ENCODE data around the gene MLLT1. TPM values are rescaled to one million over a fixed set of nuclear protein-coding genes. Genes with fewer than 3 reads are reported as not detected.

MLLT1 gene
- total and polyA plus RNA-seq, 9 donors = 11.1 to 116 (median 78.4) TPM

DNA sequence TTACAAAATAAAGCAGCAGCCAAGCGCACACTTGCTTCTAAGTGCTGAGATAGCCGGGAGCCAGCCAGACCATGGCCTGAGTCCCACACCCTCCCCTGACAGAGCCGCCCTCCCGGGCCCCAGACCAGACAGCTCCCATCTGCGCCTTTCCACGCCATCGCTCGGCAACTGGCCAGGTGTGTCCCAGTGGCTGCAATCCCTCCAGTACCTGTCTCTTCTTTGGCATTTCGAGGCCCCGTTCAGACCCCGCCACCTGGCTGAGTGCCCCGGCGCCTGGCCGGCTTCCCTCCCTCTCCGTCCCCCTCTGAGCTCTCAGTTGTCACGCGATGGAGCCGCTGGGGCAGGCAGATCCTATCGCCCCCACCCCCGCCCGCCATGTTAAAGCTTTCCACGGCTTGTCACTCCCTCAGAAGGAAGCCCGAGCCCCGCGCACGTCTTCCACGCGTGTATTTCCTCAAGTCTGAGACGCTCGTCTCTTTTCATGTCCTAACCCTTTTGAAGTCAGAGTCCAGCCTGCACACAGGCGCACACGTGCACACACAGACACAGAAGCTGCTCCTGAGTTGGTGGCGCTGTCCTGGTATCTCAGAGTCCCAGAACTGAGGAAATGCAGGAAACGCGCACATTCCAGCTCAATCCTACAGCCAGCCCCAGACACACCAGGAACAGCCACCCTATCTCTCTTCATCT lies 7.9 kb downstream of the MLLT1 start:
- Histone ChIP-seq H3K9me3 (no peaks in the 10 kb centered on the region), H3K27me3 (no peaks in the 10 kb centered on the region), H3K4me1 (ENCODE audit: insufficient read depth) (peaks cover 43% of the 10 kb centered on the region), H3K27ac (peak overlapping the region; percentile 59 to 91), H3K36me3 (no peaks in the 10 kb centered on the region), H3K4me3 (peak overlapping the region; percentile 25)
- intact Hi-C loops (cut with DNase I) = loop anchor here (5.0 to 10.0 kb wide), 3 partner anchors 55 to 217 kb away; partner anchors contain the start of genes ALKBH7 (in 1 of the 4) and PSPN (in 1 of the 4)
- TF ChIP-seq, protein P1, sequence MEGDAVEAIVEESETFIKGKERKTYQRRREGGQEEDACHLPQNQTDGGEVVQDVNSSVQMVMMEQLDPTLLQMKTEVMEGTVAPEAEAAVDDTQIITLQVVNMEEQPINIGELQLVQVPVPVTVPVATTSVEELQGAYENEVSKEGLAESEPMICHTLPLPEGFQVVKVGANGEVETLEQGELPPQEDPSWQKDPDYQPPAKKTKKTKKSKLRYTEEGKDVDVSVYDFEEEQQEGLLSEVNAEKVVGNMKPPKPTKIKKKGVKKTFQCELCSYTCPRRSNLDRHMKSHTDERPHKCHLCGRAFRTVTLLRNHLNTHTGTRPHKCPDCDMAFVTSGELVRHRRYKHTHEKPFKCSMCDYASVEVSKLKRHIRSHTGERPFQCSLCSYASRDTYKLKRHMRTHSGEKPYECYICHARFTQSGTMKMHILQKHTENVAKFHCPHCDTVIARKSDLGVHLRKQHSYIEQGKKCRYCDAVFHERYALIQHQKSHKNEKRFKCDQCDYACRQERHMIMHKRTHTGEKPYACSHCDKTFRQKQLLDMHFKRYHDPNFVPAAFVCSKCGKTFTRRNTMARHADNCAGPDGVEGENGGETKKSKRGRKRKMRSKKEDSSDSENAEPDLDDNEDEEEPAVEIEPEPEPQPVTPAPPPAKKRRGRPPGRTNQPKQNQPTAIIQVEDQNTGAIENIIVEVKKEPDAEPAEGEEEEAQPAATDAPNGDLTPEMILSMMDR (IDR thresholded peaks at IDR 0.05) = no peak
- WGBS, 3 donors = 5 to 9% (median 7%) methylated on average over 34 to 35 of the region's 35 CpGs
- DNase-seq = peak; percentile 93 to 96 (median 95)

DNA sequence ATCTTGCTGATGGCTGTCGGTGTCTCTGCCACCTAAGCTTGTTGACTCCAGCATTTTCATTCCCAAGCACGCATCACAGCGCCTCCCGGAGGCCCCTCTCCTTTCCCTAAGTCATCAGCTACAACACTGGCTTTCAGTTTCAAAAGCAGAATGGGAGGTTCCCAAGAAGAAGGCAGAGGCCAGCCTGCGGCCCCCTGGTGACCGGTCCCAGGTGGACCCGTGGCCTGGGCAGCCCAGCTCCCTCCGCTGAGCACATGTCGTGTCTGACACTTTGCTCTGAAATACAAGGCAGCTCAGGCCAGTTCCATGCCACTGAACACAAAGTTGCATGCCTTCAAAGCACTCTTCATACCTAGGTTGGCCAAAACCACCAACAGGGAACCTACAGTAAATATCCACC lies 8.5 kb downstream of the MLLT1 start:
- Histone ChIP-seq H3K4me1 (ENCODE audit: insufficient read depth) (peaks cover 40% of the 10 kb centered on the region), H3K27me3 (no peaks in the 10 kb centered on the region), H3K27ac (peak overlapping the region; percentile 6 to 91), H3K4me3 (peak overlapping the region; percentile 25), H3K36me3 (no peaks in the 10 kb centered on the region), H3K9me3 (no peaks in the 10 kb centered on the region)
- WGBS, 3 donors = 11 to 23% (median 18%) methylated on average over 9 of the region's 9 CpGs
- intact Hi-C loops (cut with DNase I) = loop anchor here (5.0 to 10.0 kb wide), 3 partner anchors 54 to 216 kb away; partner anchors contain the start of genes ALKBH7 (in 1 of the 4) and PSPN (in 1 of the 4)
- TF ChIP-seq POLR2A (IDR thresholded peaks at IDR 0.05) (no peak), EP300 (IDR thresholded peaks at IDR 0.05) (no peak)
- TF ChIP-seq, protein P1 (IDR thresholded peaks at IDR 0.05) = peak in 2 of 3 donors; percentile 11 to 23
- peak; percentile 42 to 69 (median 51) for DNase-seq

DNA sequence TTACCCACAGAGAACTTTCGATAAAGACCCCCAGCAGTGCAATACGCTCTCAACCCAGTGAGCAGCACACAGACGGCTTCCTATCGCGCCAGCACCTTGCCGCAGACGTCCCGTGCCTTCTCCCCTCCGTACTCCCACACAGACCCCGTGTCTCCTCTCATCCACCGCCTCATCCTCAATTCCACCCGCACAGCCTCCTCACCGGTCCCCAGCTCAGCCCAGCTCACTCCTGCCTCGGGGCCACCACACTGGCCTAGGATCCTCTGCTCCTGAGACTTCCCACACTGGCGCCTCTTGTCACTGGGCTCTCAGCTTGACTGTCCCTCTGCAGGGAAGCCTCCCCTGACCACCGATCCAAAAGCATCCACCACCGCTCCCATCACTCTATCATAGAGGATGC lies 9.0 kb downstream of the MLLT1 start:
- no peaks in the 10 kb centered on the region for H3K9me3 ChIP-seq
- peaks cover 40% of the 10 kb centered on the region for H3K4me1 ChIP-seq (ENCODE audit: insufficient read depth)
- H3K27ac ChIP-seq = peak overlapping the region; percentile 6 to 91
- WGBS, 3 donors = 37 to 66% (median 57%) methylated on average over 17 of the region's 17 CpGs
- DNase-seq = peak in 1 of 5 donors; percentile 43
- intact Hi-C loops (cut with DNase I) = loop anchor here (5.0 to 10.0 kb wide), 3 partner anchors 54 to 216 kb away; partner anchors contain the start of genes ALKBH7 (in 1 of the 4) and PSPN (in 1 of the 4)
- H3K36me3 ChIP-seq = no peaks in the 10 kb centered on the region
- peak overlapping the region; percentile 25 for H3K4me3 ChIP-seq
- TF ChIP-seq POLR2A (IDR thresholded peaks at IDR 0.05) = no peak
- TF ChIP-seq, protein P1 (IDR thresholded peaks at IDR 0.05) = no peak
- TF ChIP-seq EP300 (IDR thresholded peaks at IDR 0.05) = no peak
- H3K27me3 ChIP-seq = no peaks in the 10 kb centered on the region

DNA sequence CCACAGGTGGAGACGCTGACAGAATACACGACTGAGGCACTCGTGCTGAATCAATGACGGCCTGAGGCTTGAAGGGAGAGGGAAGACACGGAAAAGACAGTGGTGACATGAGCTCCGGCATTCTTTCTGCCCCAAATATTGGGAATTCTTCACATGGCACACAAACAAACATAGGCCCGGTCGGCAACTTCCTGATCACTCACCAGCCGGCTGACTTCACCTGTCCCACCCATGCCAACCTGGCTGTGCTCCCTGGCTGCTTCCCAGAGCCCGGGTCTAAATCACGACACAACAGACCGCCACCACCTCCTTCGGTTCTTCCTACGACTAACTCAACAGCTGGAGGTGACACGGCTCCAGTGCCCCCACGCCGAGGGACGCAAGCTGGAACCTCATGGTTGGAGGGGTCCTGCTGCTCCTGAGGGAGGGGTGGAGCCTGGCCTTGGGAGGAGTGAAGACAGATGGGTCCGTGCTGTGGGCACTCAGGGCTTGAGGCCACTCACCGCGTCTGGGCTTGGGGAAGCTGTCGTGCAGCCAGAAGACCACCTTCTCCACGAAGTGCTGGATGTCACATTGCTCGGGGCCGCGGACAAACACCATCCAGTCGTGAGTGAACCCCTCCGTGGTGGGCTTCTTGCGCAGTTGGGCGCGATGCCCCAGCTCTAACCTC lies 9.6 kb downstream of the MLLT1 start:
- Histone ChIP-seq H3K36me3 (no peaks in the 10 kb centered on the region), H3K27ac (peak overlapping the region; percentile 6 to 91), H3K4me3 (no peak overlapping the region), H3K27me3 (no peaks in the 10 kb centered on the region), H3K4me1 (ENCODE audit: insufficient read depth) (peaks cover 40% of the 10 kb centered on the region), H3K9me3 (no peaks in the 10 kb centered on the region)
- TF ChIP-seq, protein P1 (IDR thresholded peaks at IDR 0.05) = no peak
- TF ChIP-seq EP300 (IDR thresholded peaks at IDR 0.05) (no peak), POLR2A (IDR thresholded peaks at IDR 0.05) (no peak)
- 79 to 86% (median 84%) methylated on average over 31 of the region's 31 CpGs for WGBS, 3 donors
- peak in 3 of 5 donors; percentile 47 to 53 (median 47) for DNase-seq
- intact Hi-C loops (cut with DNase I) = loop anchor here (5.0 to 10.0 kb wide), 3 partner anchors 53 to 215 kb away; partner anchors contain the start of genes ALKBH7 (in 1 of the 4) and PSPN (in 1 of the 4)

Data from ovary (tissue), 9 donors.